ENCODE data around the gene TSEN2.
"Not testable (repeated sequence)": the region's sequence is repeated elsewhere in the genome, so short reads cannot be mapped to it uniquely, and the experiment has no call there.

TSEN2 gene

DNA sequence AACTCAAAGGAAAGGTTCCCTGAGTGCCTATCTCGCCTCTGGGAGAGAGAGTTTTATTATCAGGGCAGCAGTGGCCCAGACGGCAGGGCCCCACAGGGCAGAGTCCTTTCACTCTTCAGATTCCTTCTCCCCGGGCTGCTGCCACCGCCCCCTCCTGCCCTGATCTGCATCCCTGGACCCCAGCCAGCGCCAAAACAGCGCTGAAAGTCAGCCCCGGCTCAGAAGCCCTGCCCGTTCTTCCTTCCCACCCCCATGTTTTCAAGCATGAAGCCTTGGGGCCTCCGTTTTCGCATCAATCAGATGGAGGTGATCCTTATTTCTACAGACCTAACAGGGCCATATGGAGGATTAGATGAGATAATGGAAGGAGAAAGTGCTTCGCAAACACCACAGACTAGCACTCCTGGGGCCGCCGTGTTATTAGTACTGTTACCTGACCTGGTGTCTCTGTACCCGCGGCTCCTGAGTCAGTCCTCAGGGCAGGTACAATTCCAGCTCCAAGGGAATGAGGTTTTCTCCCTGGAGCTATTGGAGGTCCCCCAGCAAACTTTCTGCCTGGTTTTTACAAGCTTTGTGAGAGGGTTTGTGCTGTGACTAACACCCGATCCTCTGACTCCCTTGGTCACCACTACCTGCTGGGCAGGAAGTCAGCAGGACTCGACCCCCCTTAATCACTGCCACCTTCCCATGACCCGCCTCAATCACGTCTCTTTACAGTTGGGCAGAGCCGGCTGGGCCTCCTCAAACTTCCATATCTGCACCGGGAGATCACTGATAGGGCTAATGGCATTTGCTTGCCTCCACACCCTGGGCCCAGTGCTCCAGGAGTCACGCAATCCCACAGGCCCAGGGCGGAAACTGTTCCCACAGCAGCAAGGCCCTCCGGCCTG lies 39.5 kb upstream of the TSEN2 start:
- Histone ChIP-seq H3K27me3 (ENCODE audit: insufficient read depth, low read length) (peaks cover 29% of the 10 kb centered on the region), H3K27ac (ENCODE audit: low read length) (no peak overlapping the region), H3K36me3 (ENCODE audit: insufficient read depth, low read depth, low read length) (no peaks in the 10 kb centered on the region), H3K9ac (ENCODE audit: low read depth, low read length) (0 out of 2 replicates have a peak overlapping the region, but pooled peaks have one; percentile 46), H3K9me3 (ENCODE audit: insufficient read depth, low read depth, low read length) (no peaks in the 10 kb centered on the region), H3K4me1 (ENCODE audit: insufficient read depth, low read length) (peaks cover 11% of the 10 kb centered on the region; the same call in 1 of the 2 replicates), H3K4me3 (ENCODE audit: low read length) (peak overlapping the region; percentile 46; the same call in 1 of the 2 replicates)

GRCh38 chr3:12445523-12446240 lies 38.6 kb upstream of the TSEN2 start:
- peaks cover 29% of the 10 kb centered on the region for H3K27me3 ChIP-seq (ENCODE audit: insufficient read depth, low read length)
- H3K4me1 ChIP-seq (ENCODE audit: insufficient read depth, low read length): peaks cover 11% of the 10 kb centered on the region; the same call in 1 of the 2 replicates
- no peaks in the 10 kb centered on the region for H3K36me3 ChIP-seq (ENCODE audit: insufficient read depth, low read depth, low read length)
- no peaks in the 10 kb centered on the region for H3K9me3 ChIP-seq (ENCODE audit: insufficient read depth, low read depth, low read length)
- no peak overlapping the region for H3K4me3 ChIP-seq (ENCODE audit: low read length)
- H3K27ac ChIP-seq (ENCODE audit: low read length): no peak overlapping the region
- no peak overlapping the region for H3K9ac ChIP-seq (ENCODE audit: low read depth, low read length)

DNA sequence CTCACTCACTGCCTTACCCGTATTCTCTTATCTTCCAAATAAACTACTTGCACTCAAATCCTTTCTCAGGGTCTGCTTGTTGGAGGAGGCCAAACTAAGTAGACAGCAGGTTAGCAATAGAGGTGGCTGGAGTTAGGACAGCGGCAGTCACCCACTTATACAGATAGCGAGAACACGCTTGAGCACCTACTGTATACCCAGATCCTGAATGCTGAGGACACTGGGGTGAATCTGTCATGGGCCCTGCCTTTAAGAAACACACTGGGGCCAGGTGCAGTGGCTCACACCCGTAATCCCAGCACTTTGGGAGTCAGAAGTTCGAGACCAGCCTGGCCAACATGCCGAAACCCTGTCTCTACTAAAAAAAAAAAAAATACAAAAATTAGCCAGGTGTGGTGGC lies 38.0 kb upstream of the TSEN2 start:
- Histone ChIP-seq H3K27me3 (ENCODE audit: insufficient read depth, low read length) (peaks cover 29% of the 10 kb centered on the region), H3K36me3 (ENCODE audit: insufficient read depth, low read depth, low read length) (no peaks in the 10 kb centered on the region), H3K4me1 (ENCODE audit: insufficient read depth, low read length) (peaks cover 11% of the 10 kb centered on the region; the same call in 1 of the 2 replicates), H3K9me3 (ENCODE audit: insufficient read depth, low read depth, low read length) (no peaks in the 10 kb centered on the region), H3K27ac (ENCODE audit: low read length) (no peak overlapping the region), H3K9ac (ENCODE audit: low read depth, low read length) (no peak overlapping the region), H3K4me3 (ENCODE audit: low read length) (no peak overlapping the region)

DNA sequence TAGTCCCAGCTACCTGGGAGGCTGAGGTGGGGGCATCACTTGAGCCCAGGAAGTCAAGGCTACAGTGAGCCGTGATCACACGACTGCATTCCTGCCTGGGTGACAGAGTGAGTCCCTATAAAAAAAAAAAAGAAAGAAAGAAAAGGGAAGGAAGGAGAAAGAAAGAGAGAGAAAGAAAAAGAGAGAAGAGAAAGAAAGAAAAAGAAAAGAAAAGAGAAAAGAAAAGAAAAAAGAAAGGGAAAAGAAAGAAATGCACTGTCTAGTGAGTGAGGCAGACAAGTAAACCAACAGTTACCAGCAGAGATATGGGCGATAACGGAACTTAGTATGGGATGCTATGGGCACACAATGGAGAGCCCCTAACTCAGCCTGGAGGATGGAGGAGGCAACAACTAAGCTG lies 37.2 kb upstream of the TSEN2 start:
- H3K9me3 ChIP-seq (ENCODE audit: insufficient read depth, low read depth, low read length): no peaks in the 10 kb centered on the region
- H3K27me3 ChIP-seq (ENCODE audit: insufficient read depth, low read length): peaks cover 25% of the 10 kb centered on the region
- H3K36me3 ChIP-seq (ENCODE audit: insufficient read depth, low read depth, low read length): no peaks in the 10 kb centered on the region
- H3K4me1 ChIP-seq (ENCODE audit: insufficient read depth, low read length): peaks cover 11% of the 10 kb centered on the region; the same call in 1 of the 2 replicates
- H3K9ac ChIP-seq (ENCODE audit: low read depth, low read length): no peak overlapping the region
- H3K4me3 ChIP-seq (ENCODE audit: low read length): no peak overlapping the region
- H3K27ac ChIP-seq (ENCODE audit: low read length): no peak overlapping the region

- not testable (repeated sequence) for H3K27ac ChIP-seq (ENCODE audit: low read length); H3K4me3 ChIP-seq (ENCODE audit: low read length); H3K9me3 ChIP-seq (ENCODE audit: insufficient read depth, low read depth, low read length); H3K9ac ChIP-seq (ENCODE audit: low read depth, low read length); H3K36me3 ChIP-seq (ENCODE audit: insufficient read depth, low read depth, low read length)
- Histone ChIP-seq H3K4me1 (ENCODE audit: insufficient read depth, low read length) (peaks cover 11% of the 10 kb centered on the region; the same call in 1 of the 2 replicates), H3K27me3 (ENCODE audit: insufficient read depth, low read length) (peaks cover 19% of the 10 kb centered on the region)
Measured at GRCh38 chr3:12448404-12449202, 35.7 kb upstream of the TSEN2 start.

- Histone ChIP-seq H3K4me3 (ENCODE audit: low read length) (no peak overlapping the region), H3K36me3 (ENCODE audit: insufficient read depth, low read depth, low read length) (no peaks in the 10 kb centered on the region), H3K9me3 (ENCODE audit: insufficient read depth, low read depth, low read length) (no peaks in the 10 kb centered on the region), H3K27me3 (ENCODE audit: insufficient read depth, low read length) (peaks cover 10% of the 10 kb centered on the region), H3K9ac (ENCODE audit: low read depth, low read length) (no peak overlapping the region), H3K27ac (ENCODE audit: low read length) (no peak overlapping the region), H3K4me1 (ENCODE audit: insufficient read depth, low read length) (peaks cover 3% of the 10 kb centered on the region; the same call in 1 of the 2 replicates)
Measured at GRCh38 chr3:12449889-12450682, 34.2 kb upstream of the TSEN2 start.

DNA sequence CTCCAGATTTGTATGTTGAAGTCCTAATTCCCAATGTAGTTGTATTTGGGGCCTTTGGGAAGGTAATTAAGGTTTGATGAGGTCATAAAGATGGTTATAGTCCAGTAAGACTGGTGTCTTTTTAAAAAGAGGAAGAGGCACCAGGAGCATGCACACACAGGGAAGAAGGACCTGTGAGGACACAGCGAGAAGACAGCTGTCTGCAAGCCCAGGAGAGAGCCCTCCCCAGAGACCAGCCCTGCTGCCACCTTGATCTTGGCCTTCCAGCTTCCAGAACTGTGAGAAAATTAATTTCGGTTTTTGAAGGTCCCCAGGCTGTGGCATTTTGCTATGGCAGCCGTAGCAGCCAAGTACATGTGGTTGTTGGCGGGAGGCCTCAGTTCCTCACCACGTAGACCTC lies 32.8 kb upstream of the TSEN2 start:
- H3K4me1 ChIP-seq (ENCODE audit: insufficient read depth, low read length): no peaks in the 10 kb centered on the region
- no peak overlapping the region for H3K4me3 ChIP-seq (ENCODE audit: low read length)
- no peaks in the 10 kb centered on the region for H3K27me3 ChIP-seq (ENCODE audit: insufficient read depth, low read length)
- no peaks in the 10 kb centered on the region for H3K9me3 ChIP-seq (ENCODE audit: insufficient read depth, low read depth, low read length)
- H3K36me3 ChIP-seq (ENCODE audit: insufficient read depth, low read depth, low read length): no peaks in the 10 kb centered on the region
- H3K9ac ChIP-seq (ENCODE audit: low read depth, low read length): no peak overlapping the region
- no peak overlapping the region for H3K27ac ChIP-seq (ENCODE audit: low read length)

GRCh38 chr3:12451960-12452359 lies 32.3 kb upstream of the TSEN2 start:
- Histone ChIP-seq H3K27me3 (ENCODE audit: insufficient read depth, low read length) (no peaks in the 10 kb centered on the region), H3K4me3 (ENCODE audit: low read length) (no peak overlapping the region), H3K36me3 (ENCODE audit: insufficient read depth, low read depth, low read length) (no peaks in the 10 kb centered on the region), H3K9ac (ENCODE audit: low read depth, low read length) (no peak overlapping the region), H3K27ac (ENCODE audit: low read length) (no peak overlapping the region), H3K9me3 (ENCODE audit: insufficient read depth, low read depth, low read length) (no peaks in the 10 kb centered on the region), H3K4me1 (ENCODE audit: insufficient read depth, low read length) (no peaks in the 10 kb centered on the region)

DNA sequence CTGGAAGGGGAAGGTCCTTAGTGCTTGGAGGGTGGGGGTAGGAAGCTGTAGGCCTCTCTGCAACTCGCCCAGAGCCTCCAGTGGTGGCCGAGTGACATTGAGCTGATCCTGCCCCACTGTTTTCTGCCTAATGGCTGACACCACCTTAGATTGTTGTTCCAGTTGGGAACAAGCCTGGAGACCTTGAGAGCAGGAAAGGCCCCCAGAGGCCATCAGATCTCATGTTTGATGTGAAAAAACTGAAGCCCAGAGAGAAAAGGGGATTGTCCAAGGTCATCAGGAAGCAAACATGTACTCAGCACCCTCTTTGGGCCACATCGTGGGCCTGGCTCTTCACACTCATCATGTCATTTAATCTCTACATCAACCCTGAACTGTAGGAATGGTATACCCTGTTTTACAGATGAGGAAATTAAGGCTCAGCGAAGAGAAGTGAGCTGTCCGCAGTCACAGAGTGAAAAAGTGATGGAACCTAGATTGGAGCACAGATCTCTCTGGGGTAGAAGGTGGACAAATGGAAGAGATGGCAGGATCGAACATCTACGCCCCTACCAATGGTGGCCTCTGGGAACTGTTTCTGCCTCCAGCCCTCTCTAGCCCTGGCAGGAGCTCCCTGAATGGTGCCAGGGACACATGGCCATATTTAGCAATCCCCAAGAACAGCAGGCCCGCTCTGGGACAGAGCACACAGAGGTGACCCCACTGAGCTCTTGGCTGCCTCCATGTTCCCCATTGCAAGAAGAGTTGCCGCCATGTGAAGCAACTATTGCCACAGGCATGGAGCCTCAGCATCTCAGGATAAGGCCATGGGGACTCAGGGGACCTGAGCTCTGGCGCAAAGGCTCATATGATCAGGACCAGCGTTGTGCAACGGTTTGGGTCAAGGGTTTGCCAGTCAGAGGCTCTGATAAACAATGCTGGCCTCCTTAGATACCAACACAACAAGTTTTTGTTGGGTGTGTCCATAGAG lies 31.6 kb upstream of the TSEN2 start:
- no peaks in the 10 kb centered on the region for H3K4me1 ChIP-seq (ENCODE audit: insufficient read depth, low read length)
- no peak overlapping the region for H3K27ac ChIP-seq (ENCODE audit: low read length)
- H3K4me3 ChIP-seq (ENCODE audit: low read length): no peak overlapping the region
- no peak overlapping the region for H3K9ac ChIP-seq (ENCODE audit: low read depth, low read length)
- no peaks in the 10 kb centered on the region for H3K27me3 ChIP-seq (ENCODE audit: insufficient read depth, low read length)
- no peaks in the 10 kb centered on the region for H3K9me3 ChIP-seq (ENCODE audit: insufficient read depth, low read depth, low read length)
- no peaks in the 10 kb centered on the region for H3K36me3 ChIP-seq (ENCODE audit: insufficient read depth, low read depth, low read length)

GRCh38 chr3:12454076-12454815 lies 30.0 kb upstream of the TSEN2 start:
- Histone ChIP-seq H3K4me3 (ENCODE audit: low read length) (no peak overlapping the region), H3K4me1 (ENCODE audit: insufficient read depth, low read length) (no peaks in the 10 kb centered on the region), H3K27me3 (ENCODE audit: insufficient read depth, low read length) (no peaks in the 10 kb centered on the region), H3K27ac (ENCODE audit: low read length) (no peak overlapping the region), H3K9ac (ENCODE audit: low read depth, low read length) (no peak overlapping the region), H3K9me3 (ENCODE audit: insufficient read depth, low read depth, low read length) (no peaks in the 10 kb centered on the region), H3K36me3 (ENCODE audit: insufficient read depth, low read depth, low read length) (no peaks in the 10 kb centered on the region)

Measured in iPS-20b (cell line).